Central memory CD8-positive, alpha-beta T cell (primary cell): ENCODE data around the gene NBPF11.
"Not testable (repeated sequence)": the region's sequence is repeated elsewhere in the genome, so short reads cannot be mapped to it uniquely, and the experiment has no call there.

Source experiments
- ATAC-seq: fragments of 150-1000 bp; cut with Tn5 transposase; replicated peaks from 2 replicates; pipeline ENCODE4 v1.10.0; 2022; ENCODE audit warnings: mild to moderate bottlenecking, moderate FRiP score, moderate number of reproducible peaks; ENCODE audit not compliant: poor library complexity, severe bottlenecking; ENCODE audit errors: extremely low read depth
- DNase-seq, 2 donors: peaks; one replicate each; pipeline ENCODE4 v3.0.0; 2021; ENCODE audit warnings: low spot score in 2 of 2
- H3K27ac Mint-ChIP-seq: one replicate; pipeline ENCODE4 v1.8.0; 2022; ENCODE audit warnings: low read depth, mild to moderate bottlenecking, moderate library complexity, mixed read lengths
- H3K27me3 Mint-ChIP-seq: one replicate; pipeline ENCODE4 v1.8.0; 2022; ENCODE audit warnings: mixed read lengths
- H3K36me3 Mint-ChIP-seq: one replicate; pipeline ENCODE4 v1.8.0; 2022; ENCODE audit warnings: mild to moderate bottlenecking, moderate library complexity, mixed read lengths; ENCODE audit not compliant: insufficient read depth
- H3K4me1 Mint-ChIP-seq: one replicate; pipeline ENCODE4 v1.8.0; 2022; ENCODE audit warnings: mixed read lengths
- H3K4me3 Mint-ChIP-seq: one replicate; pipeline ENCODE4 v1.8.0; 2022; ENCODE audit warnings: mild to moderate bottlenecking, moderate library complexity, mixed read lengths
- H3K9me3 Mint-ChIP-seq: one replicate; pipeline ENCODE4 v1.8.0; 2022; ENCODE audit warnings: mixed read lengths

The NBPF11 gene

DNA sequence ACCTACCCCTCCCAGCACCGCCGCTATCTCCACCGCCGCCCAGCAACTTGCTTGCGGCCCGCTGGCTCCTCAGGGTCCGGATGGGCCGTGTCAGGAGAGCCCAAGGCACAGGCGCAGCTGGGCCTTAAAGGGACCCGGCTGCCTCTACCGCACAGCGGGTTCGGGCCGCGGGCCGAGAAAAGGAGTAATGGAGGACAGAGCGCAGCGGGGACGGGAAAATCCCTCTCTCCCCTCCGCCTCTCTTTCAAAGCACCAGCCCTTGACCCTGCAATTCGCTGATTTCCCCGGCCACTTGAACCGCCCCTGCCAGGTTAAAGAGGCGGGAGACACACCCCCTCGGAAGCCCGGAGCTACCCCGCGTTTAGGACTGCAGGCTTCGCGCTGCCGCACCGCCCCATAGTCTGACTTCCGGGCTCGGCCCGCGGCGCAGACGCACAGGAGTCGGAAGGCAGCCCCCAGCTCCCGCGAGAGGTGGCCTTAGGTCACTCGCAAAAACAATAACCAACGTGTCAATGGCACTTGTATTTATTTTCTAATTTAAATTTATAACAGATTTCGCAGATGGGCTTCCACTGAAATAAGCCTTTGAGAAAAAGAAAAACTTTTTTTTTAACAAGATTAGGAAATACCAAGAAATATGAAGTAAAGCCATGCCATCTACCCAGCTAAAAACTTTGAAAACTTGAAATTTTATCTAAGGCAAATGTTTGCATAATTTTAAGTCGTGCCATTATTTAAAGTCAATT lies at the start of gene NBPF11:
NBPF11 (minus strand) TSS at position 371 of the 746 bp plus-strand sequence. CDS start 25,278 bp downstream, outside the sequence.
- H3K4me1 Mint-ChIP-seq, H3K36me3 Mint-ChIP-seq, H3K9me3 Mint-ChIP-seq: not testable (repeated sequence)
- DNase-seq (peak; percentile 62 to 64), ATAC-seq (peak; percentile 92)
- Mint-ChIP-seq H3K27ac (peak within 1 kb of the TSS; percentile 94), H3K4me3 (peak within 1 kb of the TSS; percentile 98), H3K27me3 (peaks cover 13% of the 10 kb centered on the region)

DNA sequence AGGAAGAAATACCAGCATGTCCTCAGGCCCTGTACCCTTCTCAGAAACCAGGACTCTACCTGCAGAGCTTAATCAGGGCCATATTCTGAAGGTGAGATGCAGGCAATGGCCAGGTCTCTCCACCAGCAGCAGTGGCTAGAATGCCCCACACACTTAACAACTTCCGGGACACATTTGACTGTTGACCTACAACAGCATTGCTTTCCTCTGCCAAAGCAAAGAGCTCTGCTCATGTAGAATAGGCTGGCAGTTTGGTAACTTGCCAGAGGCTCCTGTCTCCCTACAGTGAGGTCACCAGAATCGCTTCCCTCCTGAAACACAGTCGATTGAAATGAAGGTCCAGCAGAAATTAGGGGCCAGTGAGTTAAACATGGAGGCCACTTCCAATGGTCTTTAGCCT lies 45.3 kb upstream of the NBPF11 start:
- not testable (repeated sequence) for H3K9me3 Mint-ChIP-seq, H3K4me3 Mint-ChIP-seq, H3K27me3 Mint-ChIP-seq, H3K27ac Mint-ChIP-seq, DNase-seq, H3K36me3 Mint-ChIP-seq, H3K4me1 Mint-ChIP-seq, ATAC-seq

DNA sequence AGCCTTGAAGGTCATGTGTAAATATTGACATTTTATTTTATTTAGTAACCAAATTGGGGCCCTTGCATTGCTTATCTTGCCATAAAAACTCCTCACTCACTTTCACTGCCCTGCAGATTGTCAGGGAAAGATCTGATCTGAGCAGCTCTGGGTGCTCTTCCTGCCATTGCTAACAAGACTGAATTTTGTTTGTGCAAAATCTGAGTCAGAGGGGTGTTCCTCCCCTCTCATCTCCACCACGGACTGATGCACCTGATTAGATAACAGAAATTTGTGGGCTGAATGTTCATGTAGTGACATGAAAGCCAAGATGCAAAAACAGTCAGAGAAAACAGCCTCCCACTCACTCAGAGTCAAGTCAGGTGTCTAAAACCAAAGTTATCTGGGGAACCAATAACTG lies 44.9 kb upstream of the NBPF11 start:
- not testable (repeated sequence) for H3K9me3 Mint-ChIP-seq, H3K4me3 Mint-ChIP-seq, H3K27ac Mint-ChIP-seq, DNase-seq, H3K4me1 Mint-ChIP-seq, H3K27me3 Mint-ChIP-seq, H3K36me3 Mint-ChIP-seq
- ATAC-seq = peak; percentile 83

DNA sequence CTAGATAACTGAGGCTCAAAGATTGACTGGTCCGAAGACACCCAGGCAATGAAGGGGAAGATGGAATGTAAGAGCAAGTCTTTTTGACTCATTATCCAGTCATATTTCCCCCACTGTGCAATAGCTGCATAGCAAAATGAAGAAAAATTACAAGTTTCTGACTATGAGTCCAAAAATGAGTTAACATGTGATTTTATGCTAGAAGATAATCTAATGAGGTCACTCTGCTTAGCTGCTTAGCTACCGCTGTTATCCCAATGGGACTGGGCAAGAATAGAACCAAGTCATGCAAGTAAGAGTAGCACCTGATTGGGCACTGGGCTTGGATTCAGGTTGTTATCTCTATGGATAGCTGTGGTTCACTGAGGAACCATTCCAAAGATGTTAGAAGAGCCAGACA lies 43.0 kb upstream of the NBPF11 start:
- H3K27me3 Mint-ChIP-seq, H3K4me3 Mint-ChIP-seq, ATAC-seq, DNase-seq, H3K36me3 Mint-ChIP-seq, H3K9me3 Mint-ChIP-seq, H3K27ac Mint-ChIP-seq, H3K4me1 Mint-ChIP-seq: not testable (repeated sequence)

GRCh38 chr1:148188768-148189167 lies 36.7 kb upstream of the NBPF11 start:
- H3K4me3 Mint-ChIP-seq, H3K27me3 Mint-ChIP-seq, H3K27ac Mint-ChIP-seq, DNase-seq, H3K4me1 Mint-ChIP-seq, H3K9me3 Mint-ChIP-seq, H3K36me3 Mint-ChIP-seq, ATAC-seq: not testable (repeated sequence)

DNA sequence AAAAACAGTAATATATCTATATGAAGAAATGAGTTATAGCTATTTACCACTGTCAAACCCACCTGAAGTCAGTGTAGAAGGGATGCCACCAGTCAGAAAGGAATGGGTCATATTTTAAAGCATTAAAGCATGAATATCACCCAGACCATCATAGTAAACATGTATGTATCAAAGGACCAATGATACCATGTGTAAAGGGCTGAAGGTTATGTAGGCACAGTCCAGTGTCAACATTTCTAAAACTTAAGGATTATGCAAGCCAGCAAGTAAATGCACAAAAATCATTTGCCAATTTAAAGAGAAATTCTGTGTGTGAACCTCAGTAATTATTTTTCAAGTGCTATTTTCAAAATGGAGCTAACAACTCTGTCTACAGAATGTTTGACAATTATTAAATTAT lies 26.6 kb upstream of the NBPF11 start:
- H3K36me3 Mint-ChIP-seq, DNase-seq, H3K4me3 Mint-ChIP-seq, H3K27ac Mint-ChIP-seq, ATAC-seq, H3K9me3 Mint-ChIP-seq, H3K4me1 Mint-ChIP-seq, H3K27me3 Mint-ChIP-seq: not testable (repeated sequence)

- H3K9me3 Mint-ChIP-seq, DNase-seq, H3K36me3 Mint-ChIP-seq, H3K27ac Mint-ChIP-seq, H3K27me3 Mint-ChIP-seq, H3K4me1 Mint-ChIP-seq, ATAC-seq, H3K4me3 Mint-ChIP-seq: not testable (repeated sequence)
Observed at GRCh38 chr1:148175414-148175813, 23.3 kb upstream of the NBPF11 start.

DNA sequence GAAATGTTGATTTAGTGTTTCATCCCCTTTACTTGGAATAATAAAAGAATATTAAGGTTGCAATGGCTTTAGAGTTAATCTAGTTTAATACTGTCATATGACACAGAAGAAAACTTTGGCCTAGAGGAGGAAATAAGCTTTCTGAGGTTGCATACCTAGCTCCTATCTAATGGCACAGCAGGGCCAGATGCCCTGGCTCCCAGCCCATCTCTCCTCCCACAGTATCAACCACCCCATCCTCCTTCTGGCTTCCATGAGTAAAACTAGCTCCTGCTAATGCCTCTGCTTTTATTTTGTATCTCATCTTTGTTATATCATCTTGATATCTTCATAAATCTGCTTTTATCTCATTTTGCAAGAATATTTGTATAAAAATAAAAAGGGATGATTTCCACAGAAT lies 19.9 kb upstream of the NBPF11 start:
- H3K27ac Mint-ChIP-seq, H3K36me3 Mint-ChIP-seq, H3K4me1 Mint-ChIP-seq, ATAC-seq, H3K9me3 Mint-ChIP-seq, DNase-seq, H3K27me3 Mint-ChIP-seq, H3K4me3 Mint-ChIP-seq: not testable (repeated sequence)

DNA sequence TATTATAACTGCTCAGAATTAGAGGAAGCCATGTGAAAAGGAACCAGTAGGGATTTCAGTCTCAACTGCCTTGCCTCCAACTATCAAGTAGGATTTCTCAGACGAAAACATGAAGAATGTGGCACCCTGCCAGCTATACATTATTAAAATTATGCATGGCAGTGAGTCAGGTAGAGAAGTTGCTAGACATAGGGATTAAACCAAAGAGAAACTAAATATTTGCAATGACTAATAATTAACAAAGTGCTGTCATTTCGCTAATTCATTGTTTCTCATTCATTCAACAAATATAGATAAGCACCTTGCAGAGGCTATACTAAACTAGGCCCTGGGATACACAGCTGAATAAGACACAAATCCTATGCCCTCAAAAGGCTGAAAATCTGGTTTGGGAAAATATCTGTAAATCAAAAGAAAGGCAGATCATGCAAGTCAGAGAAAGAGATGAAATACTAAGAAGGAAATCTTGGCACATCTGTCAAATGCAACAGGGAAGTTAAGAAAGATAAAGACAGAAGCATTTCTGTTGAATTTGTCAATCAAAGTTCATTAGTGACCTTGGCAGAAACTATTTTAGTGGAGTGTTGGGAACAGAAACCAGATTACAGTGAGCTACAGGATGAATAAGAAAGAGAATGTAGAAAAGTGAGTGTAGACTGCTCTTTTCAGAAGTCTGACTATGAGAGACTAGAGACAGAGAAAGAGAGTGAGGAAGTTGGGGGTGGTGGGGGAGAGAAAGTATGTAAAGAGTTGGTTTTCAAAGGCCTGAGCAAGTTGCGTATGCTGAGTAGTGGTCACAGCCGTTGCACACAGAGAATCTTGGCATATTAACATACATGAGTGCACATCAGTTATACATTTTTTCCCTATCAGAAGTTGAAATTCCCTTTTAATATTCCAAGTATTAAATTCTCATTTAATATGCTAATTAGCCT lies 14.7 kb upstream of the NBPF11 start:
- DNase-seq (no peak), ATAC-seq (no peak)
- peaks cover 6% of the 10 kb centered on the region for H3K4me1 Mint-ChIP-seq
- H3K4me3 Mint-ChIP-seq = no peak overlapping the region
- no peaks in the 10 kb centered on the region for H3K36me3 Mint-ChIP-seq
- no peaks in the 10 kb centered on the region for H3K9me3 Mint-ChIP-seq
- peaks cover 10% of the 10 kb centered on the region for H3K27me3 Mint-ChIP-seq
- no peak overlapping the region for H3K27ac Mint-ChIP-seq

GRCh38 chr1:148162363-148162762 lies 10.3 kb upstream of the NBPF11 start:
- peaks cover 46% of the 10 kb centered on the region for H3K27me3 Mint-ChIP-seq
- no peaks in the 10 kb centered on the region for H3K9me3 Mint-ChIP-seq
- ATAC-seq (no peak), DNase-seq (no peak)
- H3K4me3 Mint-ChIP-seq = no peak overlapping the region
- no peak overlapping the region for H3K27ac Mint-ChIP-seq
- peaks cover 6% of the 10 kb centered on the region for H3K4me1 Mint-ChIP-seq
- peaks cover 1% of the 10 kb centered on the region for H3K36me3 Mint-ChIP-seq

DNA sequence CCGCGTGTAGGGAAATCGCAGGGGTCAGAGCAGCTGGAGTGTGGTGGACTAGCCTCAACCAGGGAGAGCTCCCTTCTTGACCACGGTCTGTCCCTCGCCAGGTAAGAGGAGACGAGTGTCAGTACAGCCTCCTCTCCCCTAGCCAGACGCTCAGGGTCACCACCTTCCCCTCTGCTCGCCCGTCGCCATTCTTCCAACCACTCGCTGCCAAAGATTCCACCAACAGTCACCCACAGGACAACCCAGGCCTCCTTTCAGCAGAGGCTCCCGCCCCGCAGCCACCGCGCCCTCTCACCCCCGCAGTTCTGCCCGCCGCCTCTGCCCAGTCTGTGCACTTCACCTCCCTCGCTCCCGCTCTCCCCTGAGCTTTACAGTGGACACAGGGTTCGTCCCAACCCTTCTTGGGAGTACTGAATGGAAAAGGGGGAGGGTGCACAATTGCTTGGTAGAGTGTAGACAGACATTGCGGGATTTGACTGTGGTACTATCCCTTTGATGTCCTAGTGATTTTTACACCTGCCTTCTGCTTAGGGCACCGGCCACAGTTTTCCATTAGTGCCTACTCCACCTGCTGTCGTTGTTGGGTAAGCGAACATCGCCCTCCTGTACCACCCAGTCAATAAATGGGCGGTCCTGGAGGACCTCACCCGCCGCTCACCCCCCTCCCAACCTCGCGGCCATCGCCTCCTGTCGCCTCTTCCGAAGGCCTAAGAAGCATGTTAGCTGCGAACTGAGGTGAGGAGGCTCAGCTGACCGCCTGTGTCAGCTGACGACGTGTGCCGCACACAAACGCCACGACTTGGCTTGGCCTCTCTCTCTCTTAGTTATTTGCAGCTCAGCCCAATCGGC lies 9.2 kb upstream of the NBPF11 start:
- peaks cover 1% of the 10 kb centered on the region for H3K36me3 Mint-ChIP-seq
- H3K27ac Mint-ChIP-seq = no peak overlapping the region
- no peak overlapping the region for H3K4me3 Mint-ChIP-seq
- H3K9me3 Mint-ChIP-seq = no peaks in the 10 kb centered on the region
- H3K27me3 Mint-ChIP-seq = peaks cover 40% of the 10 kb centered on the region
- H3K4me1 Mint-ChIP-seq = no peaks in the 10 kb centered on the region
- DNase-seq (no peak), ATAC-seq (no peak)

- Mint-ChIP-seq H3K4me1 (no peaks in the 10 kb centered on the region), H3K9me3 (no peaks in the 10 kb centered on the region), H3K27me3 (peaks cover 48% of the 10 kb centered on the region), H3K4me3 (no peak overlapping the region), H3K27ac (no peak overlapping the region), H3K36me3 (peaks cover 1% of the 10 kb centered on the region)
- ATAC-seq = no peak
- DNase-seq = no peak
Observed at GRCh38 chr1:148160343-148161052, 8.4 kb upstream of the NBPF11 start.
